ENCODE data around the gene PPARD. TPM values are rescaled to one million over a fixed set of nuclear protein-coding genes. Genes with fewer than 3 reads are reported as not detected.
A peak's percentile ranks its signal among the peaks of the same experiment; 100 is the strongest.

The PPARD gene
- total RNA-seq, 1 donor from 2014 or later = 21.4 TPM

DNA sequence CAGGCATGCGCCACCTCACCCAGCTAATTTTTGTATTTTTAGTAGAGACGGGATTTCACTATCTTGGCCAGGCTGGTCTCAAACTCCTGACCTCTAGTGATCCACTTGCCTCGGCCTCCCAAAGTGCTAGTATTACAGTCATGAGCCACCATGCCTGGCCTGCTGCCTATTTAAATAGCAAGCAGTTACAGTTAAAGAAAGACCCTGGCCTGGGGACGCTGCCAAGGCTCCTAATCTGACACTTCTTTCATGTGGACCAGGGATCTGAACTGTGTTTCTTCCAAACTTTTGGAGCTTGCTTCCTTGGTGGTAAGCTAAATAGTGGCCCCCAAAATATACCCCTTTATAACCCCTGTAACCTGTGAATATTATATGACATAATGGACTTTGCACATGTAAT is 15.3 kb downstream of the PPARD start:
- TF ChIP-seq, protein P1, sequence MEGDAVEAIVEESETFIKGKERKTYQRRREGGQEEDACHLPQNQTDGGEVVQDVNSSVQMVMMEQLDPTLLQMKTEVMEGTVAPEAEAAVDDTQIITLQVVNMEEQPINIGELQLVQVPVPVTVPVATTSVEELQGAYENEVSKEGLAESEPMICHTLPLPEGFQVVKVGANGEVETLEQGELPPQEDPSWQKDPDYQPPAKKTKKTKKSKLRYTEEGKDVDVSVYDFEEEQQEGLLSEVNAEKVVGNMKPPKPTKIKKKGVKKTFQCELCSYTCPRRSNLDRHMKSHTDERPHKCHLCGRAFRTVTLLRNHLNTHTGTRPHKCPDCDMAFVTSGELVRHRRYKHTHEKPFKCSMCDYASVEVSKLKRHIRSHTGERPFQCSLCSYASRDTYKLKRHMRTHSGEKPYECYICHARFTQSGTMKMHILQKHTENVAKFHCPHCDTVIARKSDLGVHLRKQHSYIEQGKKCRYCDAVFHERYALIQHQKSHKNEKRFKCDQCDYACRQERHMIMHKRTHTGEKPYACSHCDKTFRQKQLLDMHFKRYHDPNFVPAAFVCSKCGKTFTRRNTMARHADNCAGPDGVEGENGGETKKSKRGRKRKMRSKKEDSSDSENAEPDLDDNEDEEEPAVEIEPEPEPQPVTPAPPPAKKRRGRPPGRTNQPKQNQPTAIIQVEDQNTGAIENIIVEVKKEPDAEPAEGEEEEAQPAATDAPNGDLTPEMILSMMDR (IDR thresholded peaks at IDR 0.05) = no peak
- H3K36me3 Mint-ChIP-seq (ENCODE audit: low read depth) = peaks cover 69% of the 10 kb centered on the region
- no peak overlapping the region for H3K27ac Mint-ChIP-seq
- H3K4me1 Mint-ChIP-seq = peaks cover 55% of the 10 kb centered on the region
- ATAC-seq (ENCODE audit: low read depth) = no peak
- DNase-seq = no peak
- H3K27me3 Mint-ChIP-seq = no peaks in the 10 kb centered on the region
- ChIA-PET POLR2A (no interaction called here), CTCF (no interaction called here)
- H3K4me3 Mint-ChIP-seq = no peak overlapping the region
- intact Hi-C loops (cut with micrococcal nuclease) = no loop called here
- no peaks in the 10 kb centered on the region for H3K9me3 Mint-ChIP-seq

DNA sequence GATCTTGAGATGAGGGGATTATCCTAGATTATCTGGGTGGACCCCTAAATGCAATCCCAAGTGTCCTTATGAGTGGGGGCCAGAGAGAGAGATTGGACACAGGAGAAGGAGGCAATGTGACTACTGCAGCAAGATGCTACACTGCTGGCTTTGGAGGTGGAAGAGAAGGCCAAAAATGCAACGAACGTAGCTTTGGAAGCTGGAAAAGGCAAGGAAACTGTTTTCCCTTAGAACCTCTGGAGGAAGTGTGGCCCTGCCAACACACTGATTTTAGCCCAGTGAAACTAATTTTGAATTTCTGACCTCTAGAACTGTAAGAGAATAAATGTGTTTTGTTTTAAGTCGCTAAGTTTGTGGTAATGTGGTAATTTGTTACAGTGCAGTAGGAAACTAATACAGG is 15.7 kb downstream of the PPARD start:
- ATAC-seq (ENCODE audit: low read depth) = no peak
- peaks cover 55% of the 10 kb centered on the region for H3K4me1 Mint-ChIP-seq
- H3K9me3 Mint-ChIP-seq = no peaks in the 10 kb centered on the region
- ChIA-PET POLR2A (no interaction called here), CTCF (no interaction called here)
- peaks cover 67% of the 10 kb centered on the region for H3K36me3 Mint-ChIP-seq (ENCODE audit: low read depth)
- no peaks in the 10 kb centered on the region for H3K27me3 Mint-ChIP-seq
- H3K27ac Mint-ChIP-seq = no peak overlapping the region
- no peak overlapping the region for H3K4me3 Mint-ChIP-seq
- TF ChIP-seq, protein P1 (IDR thresholded peaks at IDR 0.05) = no peak
- intact Hi-C loops (cut with micrococcal nuclease) = no loop called here
- no peak for DNase-seq

DNA sequence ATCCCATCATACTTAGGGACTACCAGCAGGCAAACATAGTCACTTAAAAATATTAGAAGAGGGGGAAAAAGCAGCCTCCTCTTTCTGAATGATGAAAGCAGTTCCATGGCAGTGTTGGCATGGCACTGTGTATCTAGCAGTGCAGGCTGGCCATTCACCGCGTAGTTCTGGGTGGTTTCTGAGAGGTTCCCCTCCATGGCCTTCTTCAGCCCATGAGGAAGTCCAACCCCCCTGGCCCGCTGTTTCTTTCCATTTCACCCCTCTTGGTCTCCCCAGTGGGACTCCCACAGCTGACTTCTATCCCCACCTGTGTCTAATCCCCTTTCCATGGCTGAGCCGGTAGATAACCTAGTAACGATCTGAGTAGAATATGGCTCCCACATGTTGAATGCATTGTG is 17.0 kb downstream of the PPARD start:
- POLR2A ChIA-PET = interaction anchor here (1.7 kb wide), 1 partner anchor 11 kb away, joined by 6 read pairs; no protein-coding TSS in a partner anchor
- H3K4me3 Mint-ChIP-seq = no peak overlapping the region
- TF ChIP-seq, protein P1 (IDR thresholded peaks at IDR 0.05) = no peak
- CTCF ChIA-PET = no interaction called here
- H3K9me3 Mint-ChIP-seq = no peaks in the 10 kb centered on the region
- DNase-seq (no peak), ATAC-seq (ENCODE audit: low read depth) (peak; percentile 31)
- no peak overlapping the region for H3K27ac Mint-ChIP-seq
- intact Hi-C loops (cut with micrococcal nuclease) = no loop called here
- no peaks in the 10 kb centered on the region for H3K27me3 Mint-ChIP-seq
- H3K4me1 Mint-ChIP-seq = peaks cover 56% of the 10 kb centered on the region
- H3K36me3 Mint-ChIP-seq (ENCODE audit: low read depth) = peaks cover 61% of the 10 kb centered on the region

DNA sequence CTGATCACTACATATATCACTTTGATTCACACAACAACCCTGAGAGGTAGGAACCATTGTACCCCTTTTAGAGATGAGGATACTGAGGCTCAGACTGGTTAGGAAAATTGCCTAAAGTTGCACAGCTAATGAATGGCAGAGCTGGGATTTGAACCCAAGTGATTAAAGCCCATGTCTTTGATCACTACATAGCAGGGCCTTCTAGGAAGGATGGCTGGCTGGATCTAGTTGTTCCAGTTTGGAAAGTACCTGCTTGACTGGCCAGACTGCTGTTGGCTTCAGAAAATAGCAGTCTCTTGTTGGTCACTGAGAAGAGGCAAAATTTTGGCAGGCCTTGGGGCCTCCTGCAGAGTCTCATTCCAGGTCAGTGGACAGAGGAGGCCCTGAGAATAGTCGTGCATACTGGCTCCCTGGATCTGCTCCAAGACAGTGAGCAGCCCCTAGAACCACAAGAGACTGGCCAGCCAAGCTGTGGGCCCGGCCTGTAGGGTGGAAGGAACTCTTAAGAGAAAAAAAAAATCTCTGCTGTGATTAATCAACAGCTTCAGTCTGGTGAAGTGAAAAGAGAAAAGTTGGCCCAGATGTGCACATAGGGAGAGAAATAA is 17.5 kb downstream of the PPARD start:
- H3K4me3 Mint-ChIP-seq = no peak overlapping the region
- H3K27me3 Mint-ChIP-seq = no peaks in the 10 kb centered on the region
- TF ChIP-seq, protein P1 (IDR thresholded peaks at IDR 0.05) = no peak
- POLR2A ChIA-PET = interaction anchor here (1.7 kb wide), 1 partner anchor 11 kb away, joined by 6 read pairs; no protein-coding TSS in a partner anchor
- peaks cover 52% of the 10 kb centered on the region for H3K4me1 Mint-ChIP-seq
- peaks cover 56% of the 10 kb centered on the region for H3K36me3 Mint-ChIP-seq (ENCODE audit: low read depth)
- H3K9me3 Mint-ChIP-seq = no peaks in the 10 kb centered on the region
- H3K27ac Mint-ChIP-seq = no peak overlapping the region
- ATAC-seq (ENCODE audit: low read depth) = no peak
- CTCF ChIA-PET = interaction anchor here (0.6 kb wide), 1 partner anchor 12 kb away, joined by 3 read pairs; no protein-coding TSS in a partner anchor
- intact Hi-C loops (cut with micrococcal nuclease) = no loop called here
- no peak for DNase-seq

DNA sequence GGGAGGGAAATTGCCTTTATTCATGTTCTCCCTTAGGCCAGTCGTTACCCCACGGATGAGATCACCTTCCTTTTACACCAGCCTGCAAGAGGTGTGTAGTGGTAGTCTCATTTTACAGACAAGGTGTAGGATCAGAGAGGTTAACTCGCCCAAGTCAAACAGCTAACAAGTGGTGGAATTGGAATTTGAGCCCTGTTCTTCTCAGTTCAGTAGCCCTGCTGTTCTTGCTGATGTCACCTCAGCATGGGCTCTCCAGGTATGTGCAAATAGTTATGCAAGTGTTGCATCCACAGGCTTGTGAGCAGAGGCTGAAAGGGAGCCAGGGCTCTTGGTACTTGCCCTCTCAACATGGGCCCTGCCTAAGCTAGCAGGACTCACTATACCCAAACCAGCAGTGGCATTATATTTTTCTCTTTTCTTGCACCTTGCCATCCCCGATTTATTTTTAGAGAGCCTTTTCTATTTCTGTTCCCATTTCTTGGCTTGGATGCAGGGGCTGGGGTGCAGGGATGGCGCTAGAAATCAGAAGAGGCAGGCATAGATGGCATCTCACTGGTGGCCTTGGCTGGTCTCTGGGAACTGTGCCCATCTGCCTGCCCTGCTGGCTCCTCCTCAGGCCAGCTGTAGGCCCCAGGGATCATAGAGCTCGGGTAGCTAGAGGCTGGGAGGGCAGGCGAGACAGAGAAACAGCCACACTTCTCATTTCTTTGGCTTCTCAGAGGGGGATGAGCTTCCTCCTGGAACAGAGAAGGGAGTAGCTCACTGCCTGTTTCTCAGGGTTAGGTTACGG is 18.2 kb downstream of the PPARD start:
- Mint-ChIP-seq H3K27ac (no peak overlapping the region), H3K4me3 (no peak overlapping the region), H3K36me3 (ENCODE audit: low read depth) (peaks cover 51% of the 10 kb centered on the region), H3K27me3 (no peaks in the 10 kb centered on the region), H3K4me1 (peaks cover 49% of the 10 kb centered on the region), H3K9me3 (no peaks in the 10 kb centered on the region)
- DNase-seq = no peak
- TF ChIP-seq, protein P1 (IDR thresholded peaks at IDR 0.05) = no peak
- ChIA-PET CTCF (interaction anchor here (0.6 to 1.1 kb wide), 2 partner anchors 12 to 61 kb away, joined by 3 read pairs; no protein-coding TSS in a partner anchor), POLR2A (interaction anchor here (1.7 kb wide), 1 partner anchor 12 kb away, joined by 6 read pairs; no protein-coding TSS in a partner anchor)
- no peak for ATAC-seq (ENCODE audit: low read depth)
- intact Hi-C loops (cut with micrococcal nuclease) = no loop called here

Measured in activated B cell treated with CpG ODN at 0.5 μM for 24 hours (primary cell).